Kidney (tissue), 22 donors: ENCODE data around the gene MYO15A. TPM values are rescaled to one million over a fixed set of nuclear protein-coding genes. Genes with fewer than 3 reads are reported as not detected.

ENCODE experiments used
- DNase-seq, 5 donors: peaks; one replicate each; pipeline ENCODE4 v3.0.0-alpha.2; 2013 to 2020
- FAIRE-seq: peaks from 2 replicates; lab custom pipeline; 2012; peaks lifted over from hg19 to GRCh38; lab: Jason Lieb, UNC
- H3K27ac ChIP-seq, 2 donors: one replicate each; pipeline ENCODE4 v1.7.0; 2013; ENCODE audit warnings: low read depth in 2 of 2, low read length in 2 of 2, inconsistent platforms in 1 of 2
- H3K27me3 ChIP-seq: one replicate; pipeline ENCODE4 v1.7.1; 2013; ENCODE audit warnings: low read length, inconsistent platforms; ENCODE audit not compliant: control insufficient read depth, insufficient read depth
- H3K36me3 ChIP-seq, 3 donors: one replicate each; pipeline versions ENCODE4 v1.7.0 to v1.7.1; 2013; ENCODE audit warnings: low read length in 3 of 3, control low read depth in 1 of 3, inconsistent platforms in 1 of 3; ENCODE audit not compliant: insufficient read depth in 3 of 3, control insufficient read depth in 2 of 3
- H3K4me1 ChIP-seq, 3 donors: one replicate each; pipeline versions ENCODE4 v1.7.0 to v1.7.1; 2013; ENCODE audit warnings: low read length in 3 of 3, inconsistent platforms in 1 of 3, low read depth in 1 of 3; ENCODE audit not compliant: control insufficient read depth in 2 of 3, insufficient read depth in 2 of 3
- H3K4me3 ChIP-seq, 3 donors: one replicate each; pipeline versions ENCODE4 v1.7.0 to v1.8.1; 2013; ENCODE audit warnings: low read length in 3 of 3, control low read depth in 1 of 3, inconsistent platforms in 1 of 3
- H3K9ac ChIP-seq, 3 donors: one replicate each; pipeline versions ENCODE4 v1.7.0 to v1.7.1; 2013; ENCODE audit warnings: low read length in 3 of 3, control low read depth in 1 of 3, inconsistent platforms in 1 of 3
- H3K9me3 ChIP-seq, 3 donors: one replicate each; pipeline versions ENCODE4 v1.7.0 to v1.7.1; 2013; ENCODE audit warnings: low read length in 3 of 3, control low read depth in 1 of 3, inconsistent platforms in 1 of 3; ENCODE audit not compliant: control insufficient read depth in 2 of 3, insufficient read depth in 1 of 3
- intact Hi-C: fragments of 100-400 bp; cut with DNase I; formaldehyde crosslinking; loops from one replicate; pipeline ENCODE4 v1.11.1; 2022
- long read RNA-seq, 10 donors: library from polyadenylated mRNA in 1 of 10; unstranded in 1 of 10; transcript quantifications; one replicate each; pipeline ENCODE4 v2.0.0 and lab custom pipeline, GENCODE V29; 2021 to 2026
- polyA plus RNA-seq: library from polyadenylated mRNA; stranded (reverse); fragments of 350-450 nt; fragmentation: Illumina TruSeq; extraction: RNeasy Lipid Tissue Mini Kit (QIAGEN cat#74804); gene quantifications from one replicate; pipeline ENCODE4 v1.2.3, GENCODE V29; 2014; ENCODE audit warnings: low read depth, low replicate concordance; ENCODE audit not compliant: insufficient read depth
- total RNA-seq: library from RNA; stranded (reverse); fragmentation: NEBNext Ultra II Directional; extraction: Animal tissue kit (Norgen Biotek cat#: 25700); gene quantifications from one replicate; pipeline ENCODE4 v1.2.1, GENCODE V29; 2021
- TF ChIP-seq, protein P1 (sequence below): IDR thresholded peaks from 3 replicates; pipeline ENCODE4 v1.5.1; 2012; ENCODE audit warnings: mild to moderate bottlenecking, moderate library complexity, borderline replicate concordance; ENCODE audit not compliant: insufficient read depth; ENCODE audit errors: extremely low read depth
- donor health status: control.
- donor health status: control.
- donor health status: control.
- donor health status: control.
- donor health status: control.
- donor health status: DM: yes; HTN: yes; CAD: no.
- donor health status: Normal renal cell carcinoma (clear cell type).

Gene MYO15A
- total RNA-seq (1.3 TPM), polyA plus RNA-seq (0.80 TPM)
- long read RNA-seq, donor 1, full-length matches to known transcripts = 1 of 1 reads
- long read RNA-seq, donor 1, partial matches to known transcripts = 0 of 1 reads
- long read RNA-seq, donor 1, other reads (novel, unspliced or antisense) = 0 of 1 reads
- long read RNA-seq, donor 2, full-length matches to known transcripts = 1 of 1 reads
- long read RNA-seq, donor 2, partial matches to known transcripts = 0 of 1 reads
- long read RNA-seq, donor 2, other reads (novel, unspliced or antisense) = 0 of 1 reads
- long read RNA-seq, donor 3 = 0 reads
- long read RNA-seq, donor 4 = 0 reads
- long read RNA-seq, donor 5 = 0 reads
- long read RNA-seq, donor 6, full-length matches to known transcripts = 1 of 1 reads
- long read RNA-seq, donor 6, partial matches to known transcripts = 0 of 1 reads
- long read RNA-seq, donor 6, other reads (novel, unspliced or antisense) = 0 of 1 reads
- long read RNA-seq, donor 7, partial matches to known transcripts = 0 of 6 reads
- long read RNA-seq, donor 7, other reads (novel, unspliced or antisense) = 6 of 6 reads
- long read RNA-seq, donor 8 = 0 reads
- long read RNA-seq, donor 9, full-length matches to known transcripts = 1 of 1 reads
- long read RNA-seq, donor 9, partial matches to known transcripts = 0 of 1 reads
- long read RNA-seq, donor 9, other reads (novel, unspliced or antisense) = 0 of 1 reads
- long read RNA-seq, donor 10, full-length matches to known transcripts = 1 of 1 reads
- long read RNA-seq, donor 10, partial matches to known transcripts = 0 of 1 reads
- long read RNA-seq, donor 10, other reads (novel, unspliced or antisense) = 0 of 1 reads

- H3K9me3 ChIP-seq = no peaks in the 10 kb centered on the region
- intact Hi-C loops = no loop called here
- H3K27me3 ChIP-seq = no peaks in the 10 kb centered on the region
- FAIRE-seq (no peak), DNase-seq (no peak)
- H3K27ac ChIP-seq = no peak within 1 kb of the TSS
- TF ChIP-seq, protein P1, sequence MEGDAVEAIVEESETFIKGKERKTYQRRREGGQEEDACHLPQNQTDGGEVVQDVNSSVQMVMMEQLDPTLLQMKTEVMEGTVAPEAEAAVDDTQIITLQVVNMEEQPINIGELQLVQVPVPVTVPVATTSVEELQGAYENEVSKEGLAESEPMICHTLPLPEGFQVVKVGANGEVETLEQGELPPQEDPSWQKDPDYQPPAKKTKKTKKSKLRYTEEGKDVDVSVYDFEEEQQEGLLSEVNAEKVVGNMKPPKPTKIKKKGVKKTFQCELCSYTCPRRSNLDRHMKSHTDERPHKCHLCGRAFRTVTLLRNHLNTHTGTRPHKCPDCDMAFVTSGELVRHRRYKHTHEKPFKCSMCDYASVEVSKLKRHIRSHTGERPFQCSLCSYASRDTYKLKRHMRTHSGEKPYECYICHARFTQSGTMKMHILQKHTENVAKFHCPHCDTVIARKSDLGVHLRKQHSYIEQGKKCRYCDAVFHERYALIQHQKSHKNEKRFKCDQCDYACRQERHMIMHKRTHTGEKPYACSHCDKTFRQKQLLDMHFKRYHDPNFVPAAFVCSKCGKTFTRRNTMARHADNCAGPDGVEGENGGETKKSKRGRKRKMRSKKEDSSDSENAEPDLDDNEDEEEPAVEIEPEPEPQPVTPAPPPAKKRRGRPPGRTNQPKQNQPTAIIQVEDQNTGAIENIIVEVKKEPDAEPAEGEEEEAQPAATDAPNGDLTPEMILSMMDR = no peak
- peaks cover 0 to 4% (median 0%) of the 10 kb centered on the region in 3 donors for H3K36me3 ChIP-seq
- H3K4me1 ChIP-seq = no peaks in the 10 kb centered on the region
- no peak within 1 kb of the TSS for H3K9ac ChIP-seq
- H3K4me3 ChIP-seq = no peak within 1 kb of the TSS
Measured at GRCh38 chr17:18108401-18109312, at the start of gene MYO15A. Gene MYO15A (plus strand): TSS chr17:18108756. CDS start chr17:18118801, 10,045 bp downstream.

DNA sequence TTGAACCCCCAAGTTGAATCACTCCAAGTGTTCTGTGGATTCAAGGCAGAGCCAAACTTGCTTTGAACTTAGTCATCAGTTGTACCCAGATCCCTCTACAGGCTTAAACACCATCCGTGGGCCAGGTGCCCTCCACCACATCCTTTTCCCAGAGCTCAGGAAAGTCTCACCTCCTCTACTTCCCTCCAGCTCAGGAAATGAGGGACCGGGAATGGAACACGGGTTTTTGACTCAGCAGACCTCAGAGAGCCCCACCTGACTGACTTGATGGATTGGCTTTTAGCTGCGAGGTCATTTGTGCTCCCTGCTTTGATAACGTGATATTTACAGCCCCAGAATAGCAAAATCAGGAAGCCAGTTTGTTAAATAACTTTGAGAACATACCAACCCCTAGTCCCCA, 49.3 kb upstream of the MYO15A start:
- FAIRE-seq = no peak
- TF ChIP-seq, protein P1 = no peak
- Histone ChIP-seq H3K9me3 (no peaks in the 10 kb centered on the region), H3K9ac (no peak overlapping the region), H3K36me3 (peaks cover 0 to 36% (median 26%) of the 10 kb centered on the region in 3 donors), H3K4me1 (no peaks in the 10 kb centered on the region), H3K27me3 (no peaks in the 10 kb centered on the region), H3K27ac (no peak overlapping the region), H3K4me3 (no peak overlapping the region)
- intact Hi-C loops = no loop called here
- no peak for DNase-seq

DNA sequence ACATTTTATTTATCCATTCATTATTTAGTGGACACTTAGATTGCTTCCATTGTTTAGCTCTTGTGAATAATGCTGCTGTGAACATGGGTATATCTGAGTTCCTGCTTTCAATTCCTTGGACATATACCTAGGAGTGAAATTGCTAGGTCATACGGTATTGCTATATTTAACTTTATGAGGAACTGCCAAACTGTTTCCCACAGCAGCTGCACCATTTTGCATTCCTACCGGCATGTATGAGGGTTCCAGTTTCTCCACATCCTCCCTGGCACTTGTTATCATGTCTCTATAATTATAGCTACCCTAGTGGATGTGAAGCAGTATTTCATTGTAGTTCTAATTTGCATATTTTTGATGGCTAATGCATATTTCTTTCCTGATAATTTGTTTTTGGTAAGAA, 44.5 kb upstream of the MYO15A start:
- Histone ChIP-seq H3K36me3 (peaks cover 4 to 16% (median 16%) of the 10 kb centered on the region in 3 donors), H3K27ac (no peak overlapping the region), H3K9me3 (no peaks in the 10 kb centered on the region), H3K9ac (no peak overlapping the region), H3K27me3 (no peaks in the 10 kb centered on the region), H3K4me1 (no peaks in the 10 kb centered on the region), H3K4me3 (no peak overlapping the region)
- TF ChIP-seq, protein P1 = no peak
- no peak for FAIRE-seq
- intact Hi-C loops = no loop called here
- no peak for DNase-seq
